GM12873 (cell line): ENCODE results near the gene SCNN1G.

Experiments
- TF ChIP-seq, protein P1 (sequence below): IDR thresholded peaks from 2 replicates; pipeline ENCODE4 v1.5.1; 2012; ENCODE audit warnings: low read depth, mild to moderate bottlenecking, moderate library complexity, low read length, control low read depth; ENCODE audit not compliant: insufficient read depth; ENCODE audit errors: missing control alignments

SCNN1G gene

DNA sequence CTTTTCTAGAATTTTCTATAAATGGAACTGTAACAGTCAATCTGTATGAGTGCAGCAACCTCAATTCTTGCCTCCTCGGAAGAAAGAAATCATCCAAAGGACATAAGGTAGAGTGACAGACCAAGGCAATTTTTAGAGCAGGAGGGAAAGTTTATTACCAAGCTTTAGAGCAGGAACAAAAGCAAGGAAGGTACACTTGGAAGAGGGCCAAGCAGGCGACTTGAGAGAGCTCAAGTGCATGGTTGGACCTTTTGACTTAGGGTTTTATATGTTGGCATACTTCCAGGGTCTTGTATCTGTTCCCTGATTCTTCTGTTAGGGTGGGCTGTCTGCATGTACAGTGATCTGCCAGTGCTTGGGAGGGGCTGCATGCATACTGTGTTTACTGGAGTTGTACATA, 50.3 kb downstream of the SCNN1G start:
- TF ChIP-seq, protein P1, sequence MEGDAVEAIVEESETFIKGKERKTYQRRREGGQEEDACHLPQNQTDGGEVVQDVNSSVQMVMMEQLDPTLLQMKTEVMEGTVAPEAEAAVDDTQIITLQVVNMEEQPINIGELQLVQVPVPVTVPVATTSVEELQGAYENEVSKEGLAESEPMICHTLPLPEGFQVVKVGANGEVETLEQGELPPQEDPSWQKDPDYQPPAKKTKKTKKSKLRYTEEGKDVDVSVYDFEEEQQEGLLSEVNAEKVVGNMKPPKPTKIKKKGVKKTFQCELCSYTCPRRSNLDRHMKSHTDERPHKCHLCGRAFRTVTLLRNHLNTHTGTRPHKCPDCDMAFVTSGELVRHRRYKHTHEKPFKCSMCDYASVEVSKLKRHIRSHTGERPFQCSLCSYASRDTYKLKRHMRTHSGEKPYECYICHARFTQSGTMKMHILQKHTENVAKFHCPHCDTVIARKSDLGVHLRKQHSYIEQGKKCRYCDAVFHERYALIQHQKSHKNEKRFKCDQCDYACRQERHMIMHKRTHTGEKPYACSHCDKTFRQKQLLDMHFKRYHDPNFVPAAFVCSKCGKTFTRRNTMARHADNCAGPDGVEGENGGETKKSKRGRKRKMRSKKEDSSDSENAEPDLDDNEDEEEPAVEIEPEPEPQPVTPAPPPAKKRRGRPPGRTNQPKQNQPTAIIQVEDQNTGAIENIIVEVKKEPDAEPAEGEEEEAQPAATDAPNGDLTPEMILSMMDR: no peak

DNA sequence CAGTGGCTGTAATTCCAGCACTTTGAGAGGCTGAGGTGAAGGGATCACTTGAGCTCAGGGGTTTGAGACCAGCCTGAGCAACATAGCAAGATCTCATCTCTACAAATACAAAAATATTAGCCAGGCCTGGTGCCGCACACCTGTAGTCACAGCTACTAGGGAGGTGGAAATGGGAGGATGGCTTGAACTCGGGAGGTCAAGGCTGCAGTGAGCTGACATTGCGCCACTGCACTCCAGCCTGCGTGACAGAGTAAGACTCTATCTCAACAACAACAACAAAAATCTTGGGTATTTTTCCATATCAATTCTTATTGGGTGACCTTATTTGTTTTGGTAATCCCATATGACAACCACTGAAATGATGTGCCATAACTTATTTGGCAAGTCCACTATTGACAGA, 52.6 kb downstream of the SCNN1G start:
- TF ChIP-seq, protein P1: no peak

DNA sequence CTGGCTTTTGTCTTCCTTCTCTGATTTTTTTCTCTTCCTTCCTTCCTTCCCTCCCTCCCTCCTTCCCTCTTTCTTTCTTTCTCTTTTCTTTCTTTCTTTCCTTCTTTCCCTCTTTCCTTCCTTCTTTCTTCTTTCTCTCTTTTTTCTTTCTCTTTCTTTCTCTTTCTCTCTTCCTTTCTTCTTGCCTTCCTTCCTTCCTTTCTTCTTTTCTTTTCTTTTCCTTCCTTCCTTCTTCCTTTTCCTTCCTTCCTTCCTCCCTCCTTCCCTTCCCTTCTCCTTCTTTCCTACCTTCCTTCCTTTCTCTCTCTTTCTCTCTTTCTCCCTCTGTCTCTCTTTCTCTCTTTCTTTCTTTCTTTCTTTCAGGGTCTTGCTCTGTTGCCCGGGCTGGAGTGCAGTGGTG, 54.4 kb downstream of the SCNN1G start:
- TF ChIP-seq, protein P1: no peak

DNA sequence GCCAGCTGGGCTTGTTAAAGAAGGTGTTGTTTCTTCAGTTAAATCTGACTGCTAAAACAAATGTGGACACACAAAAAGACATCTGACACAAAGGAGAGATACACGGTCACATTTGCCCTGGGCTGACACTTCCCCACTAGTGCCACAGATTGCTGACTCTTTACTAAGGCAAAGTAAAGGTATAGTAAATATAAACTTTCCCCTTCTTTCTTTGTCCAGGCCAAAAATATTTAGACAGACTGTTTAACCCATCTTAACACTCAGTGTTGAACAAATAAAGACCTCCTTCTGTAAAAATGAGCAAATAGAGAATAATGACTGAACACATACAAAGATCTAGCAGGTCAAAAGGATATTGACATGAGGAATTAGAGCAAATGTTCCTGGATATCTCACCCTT, 58.4 kb downstream of the SCNN1G start:
- TF ChIP-seq, protein P1: no peak

DNA sequence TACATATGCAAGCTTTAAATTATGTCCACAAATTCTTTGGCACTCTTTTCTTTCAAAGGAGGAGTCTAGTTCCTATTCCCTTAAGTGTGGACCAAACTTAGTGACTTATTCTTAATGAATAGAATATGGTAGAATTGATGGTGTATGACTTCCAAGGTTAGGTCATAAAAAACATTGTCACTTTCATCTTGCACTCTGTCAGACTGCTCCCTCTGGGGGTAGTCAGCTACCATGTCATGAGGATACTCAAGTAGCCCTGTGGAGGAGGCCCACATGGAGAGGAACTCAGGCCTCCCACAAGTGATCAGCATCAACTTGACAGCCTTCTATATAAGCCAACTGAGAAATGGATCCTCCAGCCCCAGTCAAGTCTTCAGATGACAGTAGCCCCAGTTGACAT, 61.6 kb downstream of the SCNN1G start:
- TF ChIP-seq, protein P1: no peak

DNA sequence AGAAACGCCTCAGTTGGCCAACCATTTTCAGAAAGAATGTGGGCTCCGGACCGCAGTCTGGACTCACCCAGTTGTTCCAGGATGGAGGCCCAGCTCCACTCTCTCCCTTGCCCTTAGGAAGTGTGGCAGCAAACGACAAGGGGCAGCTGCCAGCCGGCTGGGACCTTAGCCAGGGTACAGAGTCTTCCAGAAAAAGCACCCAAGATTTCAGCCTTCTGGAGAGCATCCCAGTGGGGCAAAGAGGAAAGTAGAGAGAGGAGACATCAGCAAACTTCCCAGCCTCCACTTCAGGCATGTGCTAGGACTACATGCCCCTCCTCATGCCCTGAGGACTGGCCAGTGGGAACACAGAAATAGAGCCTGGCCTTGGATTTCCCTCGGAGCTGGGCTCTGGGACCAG, 62.7 kb downstream of the SCNN1G start:
- TF ChIP-seq, protein P1: no peak

DNA sequence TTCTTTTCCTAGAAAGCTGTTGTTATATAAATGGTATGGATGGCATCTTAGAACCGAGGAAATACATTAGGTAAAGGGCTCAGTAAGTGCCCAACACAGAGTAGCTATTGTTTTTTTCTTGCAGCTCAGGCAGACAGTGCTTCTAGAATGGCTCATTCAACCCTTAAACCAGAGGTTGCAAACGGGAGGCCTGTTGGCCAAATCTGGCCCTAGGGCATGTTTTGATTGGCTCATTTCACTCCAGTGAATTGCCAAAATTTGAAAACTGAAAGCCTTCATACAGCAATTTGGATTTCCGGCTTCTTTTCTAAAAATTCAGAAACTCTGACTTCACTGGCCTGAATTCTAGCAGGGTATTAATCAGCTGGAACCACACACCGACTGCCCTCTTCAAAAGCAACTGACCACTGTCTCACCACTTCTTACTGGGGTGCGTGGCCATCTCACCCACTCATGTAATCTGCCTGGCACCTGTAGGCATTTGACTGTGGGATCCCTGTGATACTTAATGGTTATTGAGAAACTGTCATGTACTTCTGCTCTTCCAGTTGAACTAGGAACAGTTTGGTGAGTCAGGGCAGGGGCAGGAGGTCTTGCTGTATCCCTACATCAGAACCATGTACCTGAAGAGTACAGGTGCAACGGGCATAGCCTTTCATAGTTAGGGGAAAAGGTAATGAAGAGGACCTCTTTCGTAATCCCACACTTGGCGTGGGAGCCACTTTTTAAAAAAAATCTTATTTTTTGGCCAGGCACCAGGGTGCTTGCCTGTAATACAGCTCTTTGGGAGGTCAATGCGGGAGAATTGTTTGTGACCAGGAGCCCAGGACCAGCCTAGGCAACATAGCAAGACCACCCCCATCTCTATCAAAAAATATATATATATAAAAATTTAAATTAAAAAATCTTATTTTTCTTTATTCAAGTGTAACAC, 66.0 kb downstream of the SCNN1G start:
- TF ChIP-seq, protein P1: no peak
